GM06990 (cell line): Measurements from ENCODE around the gene UBLCP1.
"Not testable (repeated sequence)": the region's sequence is repeated elsewhere in the genome, so short reads cannot be mapped to it uniquely, and the experiment has no call there.

Experiments used
- DNase-seq: peaks from one replicate; pipeline ENCODE4 v3.0.0-alpha.2; 2011; ENCODE audit not compliant: insufficient read length; ENCODE audit errors: extremely low read depth
- H3K27me3 ChIP-seq: replicated peaks from 2 replicates; pipeline ENCODE4 v1.6.0; 2011; ENCODE audit warnings: low read length; ENCODE audit not compliant: control insufficient read depth, insufficient read depth
- H3K36me3 ChIP-seq: 2 replicates; pipeline ENCODE4 v1.5.1; 2011; ENCODE audit warnings: low read length; ENCODE audit not compliant: control insufficient read depth, insufficient read depth
- H3K4me3 ChIP-seq: replicated peaks from 2 replicates; pipeline ENCODE4 v1.5.1; 2011; ENCODE audit warnings: low read depth, mild to moderate bottlenecking, control low read depth, low read length
- CTCF ChIP-seq: IDR thresholded peaks from 2 replicates; pipeline ENCODE4 v1.5.1; 2011; ENCODE audit warnings: low read length, control low read depth, mild to moderate bottlenecking, inconsistent platforms; ENCODE audit not compliant: insufficient read depth, poor library complexity, severe bottlenecking

Gene UBLCP1

GRCh38 chr5:159273923-159274322 is 10.8 kb downstream of the UBLCP1 start:
- DNase-seq: no peak
- TF ChIP-seq CTCF: no peak
- no peaks in the 10 kb centered on the region for H3K27me3 ChIP-seq
- H3K4me3 ChIP-seq: no peak overlapping the region
- no peaks in the 10 kb centered on the region; the same call in 1 of the 2 replicates for H3K36me3 ChIP-seq

GRCh38 chr5:159274676-159275075 is 11.6 kb downstream of the UBLCP1 start:
- no peak for TF ChIP-seq CTCF
- no peak for DNase-seq
- Histone ChIP-seq H3K36me3 (no peaks in the 10 kb centered on the region; the same call in 1 of the 2 replicates), H3K27me3 (no peaks in the 10 kb centered on the region), H3K4me3 (no peak overlapping the region)

GRCh38 chr5:159286420-159287035 is 23.4 kb downstream of the UBLCP1 start:
- Histone ChIP-seq H3K4me3 (no peak overlapping the region), H3K27me3 (no peaks in the 10 kb centered on the region), H3K36me3 (no peaks in the 10 kb centered on the region)
- TF ChIP-seq CTCF: peak; percentile 37
- no peak for DNase-seq

- no peak for DNase-seq
- TF ChIP-seq CTCF: no peak
- no peaks in the 10 kb centered on the region for H3K36me3 ChIP-seq
- H3K4me3 ChIP-seq: no peak overlapping the region
- H3K27me3 ChIP-seq: no peaks in the 10 kb centered on the region
Observed at GRCh38 chr5:159290741-159291140, 27.7 kb downstream of the UBLCP1 start.

- H3K36me3 ChIP-seq: no peaks in the 10 kb centered on the region
- H3K4me3 ChIP-seq: no peak overlapping the region
- TF ChIP-seq CTCF: no peak
- no peak for DNase-seq
- H3K27me3 ChIP-seq: no peaks in the 10 kb centered on the region
Observed at GRCh38 chr5:159294921-159295320, 31.8 kb downstream of the UBLCP1 start.

- H3K36me3 ChIP-seq, H3K27me3 ChIP-seq, DNase-seq, H3K4me3 ChIP-seq: not testable (repeated sequence)
Observed at GRCh38 chr5:159297300-159297699, 34.2 kb downstream of the UBLCP1 start.
